ENCODE data around the gene NAB1.
"Not testable (repeated sequence)": the region's sequence is repeated elsewhere in the genome, so short reads cannot be mapped to it uniquely, and the experiment has no call there.

Gene NAB1

GRCh38 chr2:190649035-190649797 is at the start of gene NAB1:
Gene NAB1 (plus strand): TSS chr2:190649083. CDS start chr2:190659177, 10,094 bp downstream.
- DNase-seq = no peak

- peak; percentile 89 for DNase-seq
Observed at GRCh38 chr2:190599546-190600220, 49.2 kb upstream of the NAB1 start.

- DNase-seq = no peak
Observed at GRCh38 chr2:190600293-190601103, 48.4 kb upstream of the NAB1 start.

- DNase-seq = peak; percentile 70
Observed at GRCh38 chr2:190603374-190603773, 45.5 kb upstream of the NAB1 start.

GRCh38 chr2:190607014-190607597 is 41.8 kb upstream of the NAB1 start:
- no peak for DNase-seq

- no peak for DNase-seq
Observed at GRCh38 chr2:190607657-190608357, 41.1 kb upstream of the NAB1 start.

GRCh38 chr2:190608863-190609262 is 40.0 kb upstream of the NAB1 start:
- not testable (repeated sequence) for DNase-seq

GRCh38 chr2:190609397-190609796 is 39.5 kb upstream of the NAB1 start:
- DNase-seq = not testable (repeated sequence)

GRCh38 chr2:190610528-190610927 is 38.4 kb upstream of the NAB1 start:
- DNase-seq = not testable (repeated sequence)

GRCh38 chr2:190615555-190616200 is 33.2 kb upstream of the NAB1 start:
- DNase-seq = no peak

GRCh38 chr2:190618030-190618429 is 30.9 kb upstream of the NAB1 start:
- DNase-seq = peak; percentile 47

GRCh38 chr2:190625691-190626090 is 23.2 kb upstream of the NAB1 start:
- DNase-seq = no peak

- no peak for DNase-seq
Observed at GRCh38 chr2:190626641-190627210, 22.2 kb upstream of the NAB1 start.

GRCh38 chr2:190627448-190628412 is 21.2 kb upstream of the NAB1 start:
- DNase-seq = peak; percentile 70

- no peak for DNase-seq
Observed at GRCh38 chr2:190628591-190629319, 20.1 kb upstream of the NAB1 start.

- no peak for DNase-seq
Observed at GRCh38 chr2:190634381-190634780, 14.5 kb upstream of the NAB1 start.

- no peak for DNase-seq
Observed at GRCh38 chr2:190635781-190636180, 13.1 kb upstream of the NAB1 start.

GRCh38 chr2:190636361-190636760 is 12.5 kb upstream of the NAB1 start:
- no peak for DNase-seq

- peak; percentile 92 for DNase-seq
Observed at GRCh38 chr2:190637281-190637734, 11.6 kb upstream of the NAB1 start.
